ENCODE results near the gene ALDH3B2.
"Not testable (repeated sequence)": the region's sequence is repeated elsewhere in the genome, so short reads cannot be mapped to it uniquely, and the experiment has no call there.

The ALDH3B2 gene

GRCh38 chr11:67628710-67629385 lies 45.6 kb downstream of the ALDH3B2 start:
- no peak for DNase-seq

GRCh38 chr11:67627812-67628624 lies 46.4 kb downstream of the ALDH3B2 start:
- no peak for DNase-seq

- DNase-seq = no peak
Observed at GRCh38 chr11:67627441-67627811, 47.0 kb downstream of the ALDH3B2 start.

GRCh38 chr11:67626970-67627369 lies 47.5 kb downstream of the ALDH3B2 start:
- no peak for DNase-seq

- DNase-seq = not testable (repeated sequence)
Observed at GRCh38 chr11:67626131-67626833, 48.1 kb downstream of the ALDH3B2 start.

- not testable (repeated sequence) for DNase-seq
Observed at GRCh38 chr11:67623795-67624194, 50.6 kb downstream of the ALDH3B2 start.

- DNase-seq = not testable (repeated sequence)
Observed at GRCh38 chr11:67622905-67623304, 51.5 kb downstream of the ALDH3B2 start.

GRCh38 chr11:67621928-67622327 lies 52.5 kb downstream of the ALDH3B2 start:
- not testable (repeated sequence) for DNase-seq

- DNase-seq = not testable (repeated sequence)
Observed at GRCh38 chr11:67620621-67621020, 53.8 kb downstream of the ALDH3B2 start.

- not testable (repeated sequence) for DNase-seq
Observed at GRCh38 chr11:67619683-67620618, 54.5 kb downstream of the ALDH3B2 start.

- not testable (repeated sequence) for DNase-seq
Observed at GRCh38 chr11:67618901-67619659, 55.3 kb downstream of the ALDH3B2 start.

GRCh38 chr11:67617243-67617953 lies 57.0 kb downstream of the ALDH3B2 start:
- DNase-seq = no peak

GRCh38 chr11:67616431-67617242 lies 57.8 kb downstream of the ALDH3B2 start:
- no peak for DNase-seq

- no peak for DNase-seq
Observed at GRCh38 chr11:67615728-67616430, 58.5 kb downstream of the ALDH3B2 start.

- no peak for DNase-seq
Observed at GRCh38 chr11:67614730-67615714, 59.4 kb downstream of the ALDH3B2 start.

GRCh38 chr11:67613960-67614715 lies 60.3 kb downstream of the ALDH3B2 start:
- DNase-seq = peak in 4 of 14 donors; percentile 18 to 36 (median 28)
